Measurements from ENCODE around the gene NR1D1. TPM values are rescaled to one million over a fixed set of nuclear protein-coding genes. Genes with fewer than 3 reads are reported as not detected.

The NR1D1 gene
- total and polyA plus RNA-seq, 2 of the 8 experiments (the other 6 are each of a cell fraction or from before 2014, with no cell fraction given): 1.5 to 4.6 TPM

DNA sequence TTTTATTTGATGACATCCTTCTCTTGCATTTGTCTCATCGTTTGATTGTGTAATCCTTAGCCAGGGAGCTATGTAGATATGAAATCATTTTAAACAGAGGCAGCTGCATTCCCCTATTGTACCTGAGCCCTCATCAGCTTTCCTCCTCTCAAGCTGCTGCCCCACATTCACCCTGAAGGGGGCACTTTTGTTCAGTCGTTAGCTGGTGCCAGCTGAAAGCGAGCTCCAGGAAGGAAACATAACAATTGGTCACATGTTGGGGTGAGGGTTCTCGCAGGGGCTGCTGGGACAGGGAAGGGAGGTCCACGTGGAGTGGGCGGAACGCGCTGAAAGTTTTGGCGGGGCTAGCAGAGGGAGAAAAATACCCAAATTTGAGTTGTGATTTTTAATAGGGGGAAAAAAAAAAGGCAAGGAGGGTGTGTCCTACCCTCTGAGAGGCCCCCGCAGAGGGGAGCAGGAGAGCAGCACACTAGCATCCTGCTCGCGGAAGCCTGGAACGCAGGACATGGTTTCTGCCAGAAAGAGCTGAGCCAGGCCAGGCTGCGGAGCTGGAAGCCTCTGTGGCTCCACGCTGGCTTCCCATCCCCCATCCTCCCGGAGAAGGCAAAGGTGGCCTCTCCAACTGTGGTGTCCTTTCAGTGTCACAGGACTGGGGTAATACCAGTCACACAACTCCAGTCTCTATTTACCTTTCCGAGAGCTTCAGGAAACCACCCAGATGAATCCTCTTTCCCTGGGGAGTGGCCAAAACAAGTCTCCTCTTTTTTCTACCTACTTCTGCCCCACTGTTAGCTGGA, 12.9 kb upstream of the NR1D1 start:
- H3K4me1 ChIP-seq (replicated peaks in 1 of 4; ENCODE audit: control insufficient read depth in 3 of 4, insufficient read depth in 4 of 4, low read length in 3 of 4): peaks cover 23 to 33% (median 31%) of the 10 kb centered on the region in 4 experiments
- peak in 1 of 2 experiments; percentile 92 for DNase-seq (ENCODE audit: low read depth in 1 of 2, low spot score in 2 of 2)
- peak overlapping the region; percentile 48 for H3K4ac ChIP-seq (replicated peaks; ENCODE audit: insufficient read length, low read depth, low read length)
- H3K36me3 ChIP-seq (ENCODE audit: control insufficient read depth in 2 of 4, insufficient read depth in 4 of 4, low read length in 3 of 4): no peaks in the 10 kb centered on the region
- no peaks in the 10 kb centered on the region for H3K23me2 ChIP-seq (ENCODE audit: low read depth, low read length)
- H2AK5ac ChIP-seq (ENCODE audit: low read depth, low read length): peak overlapping the region; percentile 75
- no peaks in the 10 kb centered on the region for H3K9me3 ChIP-seq (ENCODE audit: insufficient read depth in 2 of 2, low read depth in 1 of 2, low read length in 1 of 2)
- H4K91ac ChIP-seq (replicated peaks; ENCODE audit: insufficient read length, low read length): peak overlapping the region; percentile 90
- no peak overlapping the region for H3K23ac ChIP-seq (ENCODE audit: insufficient read length)
- H4K20me1 ChIP-seq (replicated peaks in 1 of 2; ENCODE audit: control insufficient read depth in 1 of 2, insufficient read depth in 2 of 2, low read length in 2 of 2): no peaks in the 10 kb centered on the region
- H2AFZ ChIP-seq (ENCODE audit: low read length): no peak overlapping the region
- peak overlapping the region; percentile 62 to 69 for H3K4me2 ChIP-seq (ENCODE audit: insufficient read depth in 1 of 2, low read depth in 2 of 2, low read length in 2 of 2)
- no peaks in the 10 kb centered on the region; a peak in 2 of 7 replicates for H3K27me3 ChIP-seq (replicated peaks in 1 of 4; ENCODE audit: control insufficient read depth in 3 of 4, extremely low read depth in 1 of 4, insufficient read depth in 3 of 4, low read length in 3 of 4)
- peak overlapping the region; percentile 98 for H3K18ac ChIP-seq (ENCODE audit: extremely low read depth, low read length)
- no peak overlapping the region; the same call in 1 of the 2 replicates for H2BK15ac ChIP-seq (ENCODE audit: low read length)
- H3K56ac ChIP-seq (replicated peaks; ENCODE audit: insufficient read length, low read depth, low read length): peak overlapping the region; percentile 56
- ChIA-PET POLR2A (ENCODE audit: partially characterized antibody) (interaction anchor here (0.6 to 16.7 kb wide), 32 partner anchors 10 to 424 kb away, joined by 3 to 399 read pairs (median 4); partner anchors contain the start of genes CASC3, CSF3, MED24 and MSL1), CTCF (ENCODE audit: partially characterized antibody) (interaction anchor here (0.5 to 8.9 kb wide), 39 partner anchors 7 to 1725 kb away, joined by 3 to 135 read pairs (median 7); partner anchors contain the start of genes CASC3, CSF3, MED24 and MSL1)
- FAIRE-seq: no peak
- H4K5ac ChIP-seq (ENCODE audit: insufficient read length, low read depth, low read length): peak overlapping the region; percentile 85
- H2BK12ac ChIP-seq (ENCODE audit: low read depth, low read length): peak overlapping the region; percentile 100
- 5% methylated on average over 17 of the region's 17 CpGs; no CpG with 5 or more reads in 1 of the 2 experiments for WGBS, 2 experiments (ENCODE audit: extremely low coverage in 1 of 2, insufficient coverage in 1 of 2, insufficient read length in 1 of 2, insufficient replicate concordance in 2 of 2, low coverage in 1 of 2, low lambda C conversion rate in 2 of 2, missing lambda C conversion rate in 1 of 2)
- H3K4me3 ChIP-seq (ENCODE audit: extremely low read depth in 1 of 4, insufficient read depth in 2 of 4, low read depth in 3 of 4, low read length in 4 of 4): peak overlapping the region; percentile 1 to 53 (median 11); a peak in 5 of 8 replicates
- no peak overlapping the region for H3K14ac ChIP-seq (ENCODE audit: insufficient read length)
- H3K9ac ChIP-seq (replicated peaks in 1 of 4; ENCODE audit: extremely low read depth in 1 of 4, low read depth in 3 of 4, low read length in 3 of 4): peak overlapping the region in 3 of 4 experiments; percentile 13 to 79 (median 69); a peak in 6 of 7 replicates
- peak overlapping the region; percentile 43; the same call in 1 of the 2 replicates for H2BK20ac ChIP-seq (ENCODE audit: low read length)
- no peaks in the 10 kb centered on the region for H3K79me2 ChIP-seq (ENCODE audit: control insufficient read depth in 1 of 2, insufficient read depth in 2 of 2, low read length in 2 of 2)
- H3K79me1 ChIP-seq (ENCODE audit: low read depth, low read length): no peaks in the 10 kb centered on the region
- peak overlapping the region; percentile 36; the same call in 1 of the 2 replicates for H4K8ac ChIP-seq (ENCODE audit: extremely low read depth, insufficient read depth, low read length)
- H2BK5ac ChIP-seq (ENCODE audit: low read depth, low read length): peak overlapping the region; percentile 97
- H3K27ac ChIP-seq (ENCODE audit: low read depth, low read length): peak overlapping the region; percentile 93
- peak overlapping the region; percentile 67 for H2BK120ac ChIP-seq (replicated peaks; ENCODE audit: low read depth, low read length)
- TF ChIP-seq TBP (IDR thresholded peaks at IDR 0.05; ENCODE audit: low read depth, low read length): peak; percentile 33
- peak; percentile 67; the same call in 1 of the 2 replicates for TF ChIP-seq SP1 (IDR thresholded peaks at IDR 0.05; ENCODE audit: low read depth, low read length)
- TF ChIP-seq JUN (IDR thresholded peaks at IDR 0.05; ENCODE audit: low read depth, low read length): no peak
- TF ChIP-seq, protein P1, sequence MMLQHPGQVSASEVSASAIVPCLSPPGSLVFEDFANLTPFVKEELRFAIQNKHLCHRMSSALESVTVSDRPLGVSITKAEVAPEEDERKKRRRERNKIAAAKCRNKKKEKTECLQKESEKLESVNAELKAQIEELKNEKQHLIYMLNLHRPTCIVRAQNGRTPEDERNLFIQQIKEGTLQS (IDR thresholded peaks at IDR 0.05; ENCODE audit: insufficient read depth, low read depth, low read length): peak; percentile 82
- TF ChIP-seq KDM4A (IDR thresholded peaks at IDR 0.05; ENCODE audit: low read depth, low read length, severe bottlenecking): no peak
- TF ChIP-seq RBBP5 (IDR thresholded peaks at IDR 0.05; ENCODE audit: borderline replicate concordance, low read depth, low read length): peak; percentile 84; the same call in 1 of the 2 replicates
- TF ChIP-seq SIN3A (conservative IDR thresholded peaks at IDR 0.05 in 1 of 2, IDR thresholded peaks at IDR 0.05 in 1 of 2; ENCODE audit: low read depth in 1 of 2, low read length in 2 of 2): peak; percentile 67 to 92; a peak in 2 of 4 replicates
- no peak for TF ChIP-seq BRCA1 (IDR thresholded peaks at IDR 0.05; ENCODE audit: low read depth, low read length)

Data from H1 (cell line).